Measurements from ENCODE around the gene SPATA13. TPM values are rescaled to one million over a fixed set of nuclear protein-coding genes. Genes with fewer than 3 reads are reported as not detected.

Gene SPATA13
- total and polyA plus RNA-seq, 2 donors from 2014 or later = 12.3 to 69.2 TPM

DNA sequence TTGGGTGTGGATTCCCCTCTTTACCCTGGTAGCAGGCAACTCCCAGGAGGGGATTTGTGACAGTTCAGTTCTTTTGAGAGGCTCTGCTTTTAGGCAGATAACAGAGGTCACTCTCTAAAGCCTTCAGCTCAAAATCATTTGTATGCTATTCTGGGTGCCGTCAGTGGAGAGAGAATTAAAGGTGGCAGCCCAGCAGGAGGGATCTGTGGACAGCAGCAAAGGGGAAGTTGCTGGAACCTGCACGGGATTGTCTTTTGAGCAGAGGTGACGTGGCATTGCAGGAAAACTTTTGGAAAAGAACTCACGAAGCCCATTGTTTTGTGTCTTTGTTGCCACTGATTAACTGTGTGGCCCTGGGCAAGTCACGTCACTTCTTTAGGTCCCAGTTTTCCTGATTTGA lies 86.5 kb downstream of the SPATA13 start:
- H3K9ac ChIP-seq (ENCODE audit: low read length in 3 of 3) = no peak overlapping the region
- no peak overlapping the region for H3K4me3 ChIP-seq (ENCODE audit: low read length in 3 of 3)
- H3K4me1 ChIP-seq (ENCODE audit: control insufficient read depth in 2 of 3, insufficient read depth in 2 of 3, low read depth in 1 of 3, low read length in 3 of 3) = no peaks in the 10 kb centered on the region
- peaks cover 0 to 10% (median 8%) of the 10 kb centered on the region in 3 donors for H3K36me3 ChIP-seq (ENCODE audit: control insufficient read depth in 2 of 3, insufficient read depth in 3 of 3, low read length in 3 of 3)
- no peak overlapping the region for H3K27ac ChIP-seq (ENCODE audit: low read depth in 2 of 2, low read length in 2 of 2)
- H3K9me3 ChIP-seq (ENCODE audit: control insufficient read depth in 2 of 3, insufficient read depth in 1 of 3, low read length in 3 of 3) = no peaks in the 10 kb centered on the region
- no peak for FAIRE-seq
- H3K27me3 ChIP-seq (ENCODE audit: control insufficient read depth, insufficient read depth, low read length) = no peaks in the 10 kb centered on the region
- DNase-seq = no peak
- TF ChIP-seq, protein P1, sequence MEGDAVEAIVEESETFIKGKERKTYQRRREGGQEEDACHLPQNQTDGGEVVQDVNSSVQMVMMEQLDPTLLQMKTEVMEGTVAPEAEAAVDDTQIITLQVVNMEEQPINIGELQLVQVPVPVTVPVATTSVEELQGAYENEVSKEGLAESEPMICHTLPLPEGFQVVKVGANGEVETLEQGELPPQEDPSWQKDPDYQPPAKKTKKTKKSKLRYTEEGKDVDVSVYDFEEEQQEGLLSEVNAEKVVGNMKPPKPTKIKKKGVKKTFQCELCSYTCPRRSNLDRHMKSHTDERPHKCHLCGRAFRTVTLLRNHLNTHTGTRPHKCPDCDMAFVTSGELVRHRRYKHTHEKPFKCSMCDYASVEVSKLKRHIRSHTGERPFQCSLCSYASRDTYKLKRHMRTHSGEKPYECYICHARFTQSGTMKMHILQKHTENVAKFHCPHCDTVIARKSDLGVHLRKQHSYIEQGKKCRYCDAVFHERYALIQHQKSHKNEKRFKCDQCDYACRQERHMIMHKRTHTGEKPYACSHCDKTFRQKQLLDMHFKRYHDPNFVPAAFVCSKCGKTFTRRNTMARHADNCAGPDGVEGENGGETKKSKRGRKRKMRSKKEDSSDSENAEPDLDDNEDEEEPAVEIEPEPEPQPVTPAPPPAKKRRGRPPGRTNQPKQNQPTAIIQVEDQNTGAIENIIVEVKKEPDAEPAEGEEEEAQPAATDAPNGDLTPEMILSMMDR (IDR thresholded peaks at IDR 0.05; ENCODE audit: borderline replicate concordance, extremely low read depth, insufficient read depth) = no peak
- intact Hi-C loops (cut with DNase I) = no loop called here

DNA sequence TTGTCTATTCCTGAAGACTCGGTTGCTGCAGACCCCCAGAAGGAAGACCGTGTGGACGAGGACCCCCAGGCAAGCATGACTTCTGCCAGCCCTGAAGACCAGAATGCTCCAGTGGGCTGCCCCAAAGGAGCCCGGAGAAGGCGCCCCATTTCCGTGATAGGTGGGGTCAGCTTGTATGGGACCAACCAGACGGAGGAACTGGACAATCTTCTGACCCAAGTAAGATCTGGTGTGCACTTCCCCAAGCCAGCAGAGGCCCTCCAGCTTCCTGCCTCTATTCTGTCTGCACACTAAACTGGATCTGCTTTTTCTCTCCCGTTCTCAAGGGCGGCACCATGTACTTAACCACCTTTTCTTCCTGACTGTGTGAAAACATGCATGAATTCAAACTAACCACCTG lies 89.1 kb downstream of the SPATA13 start:
- Histone ChIP-seq H3K27me3 (ENCODE audit: control insufficient read depth, insufficient read depth, low read length) (no peaks in the 10 kb centered on the region), H3K9me3 (ENCODE audit: control insufficient read depth in 2 of 3, insufficient read depth in 1 of 3, low read length in 3 of 3) (no peaks in the 10 kb centered on the region), H3K9ac (ENCODE audit: low read length in 3 of 3) (no peak overlapping the region), H3K4me3 (ENCODE audit: low read length in 3 of 3) (no peak overlapping the region), H3K27ac (ENCODE audit: low read depth in 2 of 2, low read length in 2 of 2) (no peak overlapping the region), H3K36me3 (ENCODE audit: control insufficient read depth in 2 of 3, insufficient read depth in 3 of 3, low read length in 3 of 3) (peaks cover 0 to 18% (median 12%) of the 10 kb centered on the region in 3 donors), H3K4me1 (ENCODE audit: control insufficient read depth in 2 of 3, insufficient read depth in 2 of 3, low read depth in 1 of 3, low read length in 3 of 3) (no peaks in the 10 kb centered on the region)
- TF ChIP-seq, protein P1 (IDR thresholded peaks at IDR 0.05; ENCODE audit: borderline replicate concordance, extremely low read depth, insufficient read depth) = no peak
- intact Hi-C loops (cut with DNase I) = no loop called here
- DNase-seq = no peak
- FAIRE-seq = no peak

DNA sequence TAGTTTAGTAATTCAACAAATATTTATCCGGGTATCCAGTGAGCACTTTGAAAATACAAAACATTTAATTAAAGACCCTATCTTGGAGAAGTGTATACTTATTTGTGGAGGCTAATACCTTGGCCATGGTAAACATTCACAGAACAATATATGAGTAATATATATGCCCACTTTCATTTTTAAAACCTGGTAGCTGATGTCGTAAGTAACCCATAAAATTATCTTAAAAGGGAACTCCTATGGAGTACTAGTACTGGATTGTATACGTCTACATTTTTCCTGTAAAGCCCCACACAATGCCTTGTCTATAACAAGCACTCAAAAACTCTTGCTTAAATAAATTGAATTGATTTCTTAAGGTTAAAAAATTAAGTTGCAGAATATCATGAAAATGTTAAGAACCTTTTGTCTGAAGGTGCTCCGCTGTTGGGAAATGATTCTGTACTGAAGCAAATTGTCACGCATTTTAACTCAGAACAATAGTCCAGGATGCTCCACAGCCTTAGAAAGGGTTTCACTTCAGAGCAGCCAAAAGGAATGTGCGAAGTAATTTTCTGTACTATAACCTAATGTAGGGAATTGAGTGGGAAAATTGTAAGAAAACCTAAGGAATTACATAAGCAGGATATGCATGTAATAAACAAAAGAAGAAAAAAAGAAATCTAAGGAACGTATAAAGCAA lies 90.0 kb downstream of the SPATA13 start:
- FAIRE-seq (no peak), DNase-seq (no peak)
- no peak overlapping the region for H3K4me3 ChIP-seq (ENCODE audit: low read length in 3 of 3)
- no peak overlapping the region for H3K9ac ChIP-seq (ENCODE audit: low read length in 3 of 3)
- no peaks in the 10 kb centered on the region for H3K4me1 ChIP-seq (ENCODE audit: control insufficient read depth in 2 of 3, insufficient read depth in 2 of 3, low read depth in 1 of 3, low read length in 3 of 3)
- H3K9me3 ChIP-seq (ENCODE audit: control insufficient read depth in 2 of 3, insufficient read depth in 1 of 3, low read length in 3 of 3) = no peaks in the 10 kb centered on the region
- H3K36me3 ChIP-seq (ENCODE audit: control insufficient read depth in 2 of 3, insufficient read depth in 3 of 3, low read length in 3 of 3) = peaks cover 0 to 21% (median 12%) of the 10 kb centered on the region in 3 donors
- no peak overlapping the region for H3K27ac ChIP-seq (ENCODE audit: low read depth in 2 of 2, low read length in 2 of 2)
- intact Hi-C loops (cut with DNase I) = no loop called here
- TF ChIP-seq, protein P1 (IDR thresholded peaks at IDR 0.05; ENCODE audit: borderline replicate concordance, extremely low read depth, insufficient read depth) = no peak
- H3K27me3 ChIP-seq (ENCODE audit: control insufficient read depth, insufficient read depth, low read length) = no peaks in the 10 kb centered on the region

Measured in kidney (tissue), 14 donors.